GM12878 (cell line): ENCODE results near the gene HPS3. TPM values are rescaled to one million over a fixed set of nuclear protein-coding genes. Genes with fewer than 3 reads are reported as not detected.

Experiments
- ASH2L ChIP-seq: fragments of 300-600, 200-600 bp; sonication (generic); IDR thresholded peaks from 2 replicates; pipeline ENCODE4 v1.6.1; 2017; ENCODE audit warnings: low read depth, mild to moderate bottlenecking, borderline replicate concordance
- BHLHE40 ChIP-seq, 2 experiments: fragments of 450-650 bp in 1 of 2; IDR thresholded peaks; 2 replicates each; pipeline ENCODE4 v1.6.1; 2011 to 2017; ENCODE audit warnings: low read depth in 2 of 2, borderline replicate concordance in 1 of 2, improper control_type of control experiment in 1 of 2, low read length in 1 of 2, mild to moderate bottlenecking in 1 of 2
- BMI1 ChIP-seq: fragments of 450-650 bp; IDR thresholded peaks from 2 replicates; pipeline ENCODE4 v1.6.1; 2016; ENCODE audit warnings: mild to moderate bottlenecking, moderate library complexity, borderline replicate concordance
- CBFB ChIP-seq: IDR thresholded peaks from 2 replicates; pipeline ENCODE4 v1.6.1; 2016; ENCODE audit warnings: antibody characterized with exemption, low read depth
- CUX1 ChIP-seq: IDR thresholded peaks from 2 replicates; pipeline ENCODE4 v1.6.1; 2012; ENCODE audit warnings: improper control_type of control experiment, low read depth, low read length; ENCODE audit not compliant: insufficient replicate concordance
- KAT2A ChIP-seq: conservative IDR thresholded peaks from 2 replicates; pipeline ENCODE4 v1.6.1; 2011; ENCODE audit warnings: low read depth, low read length; ENCODE audit not compliant: control insufficient read depth
- NKRF ChIP-seq: fragments of 450-650 bp; conservative IDR thresholded peaks from 2 replicates; pipeline ENCODE4 v1.6.1; 2017; ENCODE audit warnings: mild to moderate bottlenecking, moderate library complexity
- NR2F1 ChIP-seq: fragments of 450-650 bp; conservative IDR thresholded peaks from 2 replicates; pipeline ENCODE4 v1.6.1; 2017; ENCODE audit warnings: mild to moderate bottlenecking
- POU2F2 ChIP-seq: IDR thresholded peaks from 3 replicates; pipeline ENCODE4 v1.6.1; 2011; ENCODE audit warnings: low read depth, mild to moderate bottlenecking, low read length, borderline replicate concordance
- RCOR1 ChIP-seq: conservative IDR thresholded peaks from 2 replicates; pipeline ENCODE4 v1.6.1; 2012; ENCODE audit warnings: low read depth, low read length, improper control_type of control experiment
- SMARCA5 ChIP-seq: fragments of 450-650 bp; IDR thresholded peaks from 2 replicates; pipeline ENCODE4 v1.6.1; 2017; ENCODE audit warnings: mild to moderate bottlenecking
- SP1 ChIP-seq: IDR thresholded peaks from one replicate; pipeline ENCODE4 v1.6.1; 2011; ENCODE audit warnings: low read depth, low read length
- SREBF1 ChIP-seq: IDR thresholded peaks from 2 replicates; pipeline ENCODE4 v1.6.1; 2012; ENCODE audit warnings: mild to moderate bottlenecking, low read length
- ZBTB40 ChIP-seq: fragments of 450-650 bp; IDR thresholded peaks from 2 replicates; pipeline ENCODE4 v1.6.1; 2016; ENCODE audit warnings: mild to moderate bottlenecking, moderate library complexity, borderline replicate concordance
- polyA plus RNA-seq, 11 experiments: library from polyadenylated mRNA; depleted of rRNA in 4 of 11; unstranded in 6 of 11; stranded (reverse) in 5 of 11; fragments of >200 nt; fragmentation: Nextera tagmentation in 4 of 11; fragmentation: Illumina TruSeq in 1 of 11; extraction: Ambion mirVana in 4 of 11; extraction: Trizol in 1 of 11; gene quantifications; 1 replicate in 1 of 11; 2 replicates in 10 of 11; pipeline versions ENCODE4 v1.2.1 to v1.2.3, GENCODE V29; 2011 to 2016; ENCODE audit warnings: inconsistent platforms in 2 of 11, missing spikeins in 2 of 11, low read depth in 1 of 11
- total RNA-seq, 4 experiments: library from RNA; depleted of rRNA in 3 of 4; stranded (reverse); fragments of >200 nt in 3 of 4; fragmentation: Illumina TruSeq in 1 of 4; extraction: Trizol in 1 of 4; gene quantifications; 2 replicates each; pipeline versions ENCODE4 v1.2.1 to v1.2.3, GENCODE V29; 2013 to 2021

Gene HPS3
- total and polyA plus RNA-seq, 10 of the 15 experiments (the other 5 are each of a cell fraction or from before 2014, with no cell fraction given) = 2.7 to 26.5 (median 14.8) TPM

GRCh38 chr3:149129326-149130205 is at the start of gene HPS3 (continued):
- no peak for TF ChIP-seq ZBTB40
- peak; percentile 57; the same call in 1 of the 2 replicates for TF ChIP-seq CBFB
- peak; percentile 90; the same call in 1 of the 2 replicates for TF ChIP-seq ASH2L
- no peak for TF ChIP-seq SREBF1
- peak; percentile 64 for TF ChIP-seq SP1
- TF ChIP-seq NR2F1 = peak; percentile 60
- TF ChIP-seq NKRF = peak; percentile 87
- peak; percentile 31 for TF ChIP-seq CUX1
- 0 out of 3 replicates have a peak, but pooled peaks have one; percentile 25 for TF ChIP-seq POU2F2
- TF ChIP-seq KAT2A = no peak
- TF ChIP-seq RCOR1 = 0 out of 2 replicates have a peak, but pooled peaks have one; percentile 27
- TF ChIP-seq BHLHE40 (IDR thresholded peaks at IDR 0.05; ENCODE audit: borderline replicate concordance in 1 of 2, low read depth in 2 of 2, low read length in 1 of 2) = peak; percentile 89 to 95
- TF ChIP-seq BMI1 = no peak
- TF ChIP-seq SMARCA5 = peak; percentile 78
